Natural killer cell (primary cell): Measurements from ENCODE around the gene UBAC2. TPM values are rescaled to one million over a fixed set of nuclear protein-coding genes. Genes with fewer than 3 reads are reported as not detected.

ENCODE experiments used
- ATAC-seq, 3 donors: fragments of 150-1000 bp in 2 of 3; fragments of 200-7000 bp in 1 of 3; cut with Tn5 transposase; 1 replicate in 1 of 3; 2 replicates in 2 of 3; pipeline ENCODE4 v1.10.0; 2021; ENCODE audit warnings: mild to moderate bottlenecking in 2 of 3, moderate library complexity in 2 of 3
- DNase-seq, 2 donors: peaks; one replicate each; pipeline versions ENCODE4 v3.0.0 to v3.0.0-alpha.2; 2013 to 2021; ENCODE audit warnings: mixed read lengths in 1 of 2
- H3K27ac ChIP-seq: one replicate; pipeline ENCODE4 v1.5.1; 2013; ENCODE audit warnings: mild to moderate bottlenecking, low read length
- H3K27me3 ChIP-seq: one replicate; pipeline ENCODE4 v1.6.1; 2013; ENCODE audit warnings: low read length; ENCODE audit not compliant: control insufficient read depth, insufficient read depth
- H3K36me3 ChIP-seq: one replicate; pipeline ENCODE4 v1.6.1; 2013; ENCODE audit warnings: low read length; ENCODE audit not compliant: control insufficient read depth, insufficient read depth
- H3K4me1 ChIP-seq: one replicate; pipeline ENCODE4 v1.6.1; 2013; ENCODE audit warnings: low read length; ENCODE audit not compliant: control insufficient read depth, insufficient read depth
- H3K4me3 ChIP-seq: one replicate; pipeline ENCODE4 v1.5.1; 2013; ENCODE audit warnings: low read length
- H3K9me3 ChIP-seq: one replicate; pipeline ENCODE4 v1.6.1; 2013; ENCODE audit warnings: low read length; ENCODE audit not compliant: control insufficient read depth, insufficient read depth
- H3K27ac Mint-ChIP-seq, 2 donors: one replicate each; pipeline ENCODE4 v1.8.0; 2022; ENCODE audit warnings: mild to moderate bottlenecking in 2 of 2, mixed read lengths in 2 of 2, moderate library complexity in 1 of 2
- H3K27me3 Mint-ChIP-seq, 2 donors: one replicate each; pipeline ENCODE4 v1.8.0; 2022; ENCODE audit warnings: low read depth in 2 of 2, mixed read lengths in 2 of 2
- H3K36me3 Mint-ChIP-seq: one replicate; pipeline ENCODE4 v1.8.0; 2022; ENCODE audit warnings: mixed read lengths
- H3K4me1 Mint-ChIP-seq, 2 donors: one replicate each; pipeline ENCODE4 v1.8.0; 2022; ENCODE audit warnings: mixed read lengths in 2 of 2
- H3K4me3 Mint-ChIP-seq: one replicate; pipeline ENCODE4 v1.8.0; 2022; ENCODE audit warnings: mild to moderate bottlenecking, moderate library complexity, mixed read lengths
- H3K9me3 Mint-ChIP-seq, 2 donors: one replicate each; pipeline ENCODE4 v1.8.0; 2022; ENCODE audit warnings: mixed read lengths in 2 of 2
- CTCF ChIP-seq: fragments of 200-600 bp; IDR thresholded peaks from one replicate; pipeline ENCODE4 v1.8.0; 2022; ENCODE audit warnings: antibody characterized with exemption
- WGBS: methylation state at CpG from one replicate; pipeline ENCODE4 v1.1.7; 2013; ENCODE audit warnings: missing lambda C conversion rate; ENCODE audit not compliant: insufficient coverage; 5-methylcytosine and 5-hydroxymethylcytosine counted together
- intact Hi-C: fragments of 100-400 bp; cut with micrococcal nuclease; formaldehyde crosslinking; loops from one replicate; pipeline ENCODE4 v1.14.2; 2022
- total RNA-seq, 4 donors: library from RNA; stranded (reverse); fragments of 120-200 nt in 1 of 4; gene quantifications; one replicate each; pipeline versions ENCODE4 v1.2.3 to v1.2.4, GENCODE V29; 2013 to 2022

Gene UBAC2
- total RNA-seq, 3 donors from 2014 or later (not counting 1 experiment from before 2014, with no cell fraction given), result 50.6 to 59.1 (median 56.4) TPM

DNA sequence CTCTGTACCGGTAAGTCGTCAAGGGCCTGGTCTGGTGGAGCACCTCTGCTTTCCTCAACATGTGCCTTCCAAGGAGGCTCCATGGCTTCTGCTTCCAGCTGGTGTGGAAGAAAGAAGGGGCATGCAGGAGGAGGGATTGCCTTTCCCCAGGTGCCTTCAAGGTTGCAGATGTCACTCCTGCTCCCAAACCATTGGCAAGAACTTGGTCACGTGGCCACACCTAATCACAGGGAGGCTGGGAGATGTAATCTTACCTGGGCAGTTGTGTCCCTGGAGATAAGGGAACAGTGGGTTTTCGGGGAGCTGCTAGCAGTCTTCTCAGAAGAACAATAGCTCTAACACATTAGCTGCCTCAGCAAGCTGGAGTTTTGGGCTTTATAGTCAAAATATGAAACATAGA lies 67.3 kb downstream of the UBAC2 start:
- peak overlapping the region in 1 of 2 donors; percentile 54 for H3K27ac Mint-ChIP-seq
- peaks cover 22% of the 10 kb centered on the region for H3K4me1 ChIP-seq
- peaks cover 35 to 44% of the 10 kb centered on the region in 2 donors for H3K4me1 Mint-ChIP-seq
- H3K36me3 Mint-ChIP-seq, result no peaks in the 10 kb centered on the region
- H3K9me3 ChIP-seq, result peaks cover 6% of the 10 kb centered on the region
- intact Hi-C loops, result loop anchor here (5.0 to 10.0 kb wide), 2 partner anchors 234 to 243 kb away; partner anchors contain the start of gene TM9SF2
- 99% methylated on average over 4 of the region's 4 CpGs for WGBS
- H3K27ac ChIP-seq, result no peak overlapping the region
- H3K4me3 Mint-ChIP-seq, result no peak overlapping the region
- no peaks in the 10 kb centered on the region for H3K27me3 Mint-ChIP-seq
- ATAC-seq (no peak), DNase-seq (no peak)
- H3K9me3 Mint-ChIP-seq, result peaks cover 0 to 2% of the 10 kb centered on the region in 2 donors
- no peak for TF ChIP-seq CTCF
- no peak overlapping the region for H3K4me3 ChIP-seq
- no peaks in the 10 kb centered on the region for H3K27me3 ChIP-seq
- H3K36me3 ChIP-seq, result peaks cover 4% of the 10 kb centered on the region

- 75% methylated on average over 3 of the region's 3 CpGs for WGBS
- no peak overlapping the region for H3K4me3 Mint-ChIP-seq
- peaks cover 35 to 46% of the 10 kb centered on the region in 2 donors for H3K4me1 Mint-ChIP-seq
- ATAC-seq (no peak), DNase-seq (no peak)
- peaks cover 24% of the 10 kb centered on the region for H3K4me1 ChIP-seq
- peaks cover 0 to 2% of the 10 kb centered on the region in 2 donors for H3K9me3 Mint-ChIP-seq
- no peaks in the 10 kb centered on the region for H3K36me3 Mint-ChIP-seq
- H3K27me3 Mint-ChIP-seq, result no peaks in the 10 kb centered on the region
- TF ChIP-seq CTCF, result no peak
- H3K36me3 ChIP-seq, result peaks cover 4% of the 10 kb centered on the region
- no peak overlapping the region for H3K27ac ChIP-seq
- H3K27me3 ChIP-seq, result no peaks in the 10 kb centered on the region
- peaks cover 6% of the 10 kb centered on the region for H3K9me3 ChIP-seq
- no peak overlapping the region for H3K4me3 ChIP-seq
- intact Hi-C loops, result loop anchor here (1.0 to 10.0 kb wide), 3 partner anchors 168 to 244 kb away; partner anchors contain the start of gene TM9SF2
- H3K27ac Mint-ChIP-seq, result peak overlapping the region; percentile 5 to 54
Observed at GRCh38 chr13:99268822-99269221, 68.2 kb downstream of the UBAC2 start.

- Mint-ChIP-seq H3K27me3 (no peaks in the 10 kb centered on the region), H3K9me3 (peaks cover 0 to 2% of the 10 kb centered on the region in 2 donors), H3K4me3 (no peak overlapping the region), H3K4me1 (peaks cover 42 to 45% of the 10 kb centered on the region in 2 donors), H3K36me3 (no peaks in the 10 kb centered on the region), H3K27ac (peak overlapping the region in 1 of 2 donors; percentile 85)
- Histone ChIP-seq H3K4me3 (no peak overlapping the region), H3K4me1 (peaks cover 23% of the 10 kb centered on the region), H3K36me3 (peaks cover 4% of the 10 kb centered on the region), H3K27me3 (no peaks in the 10 kb centered on the region), H3K9me3 (peaks cover 6% of the 10 kb centered on the region), H3K27ac (peak overlapping the region; percentile 91)
- peak in 1 of 2 donors; percentile 83 for DNase-seq
- peak; percentile 49 to 70 (median 59) for ATAC-seq
- WGBS, result 20% methylated on average over 1 of the region's 3 CpGs
- intact Hi-C loops, result loop anchor here (1.0 to 10.0 kb wide), 5 partner anchors 113 to 245 kb away; partner anchors contain the start of gene TM9SF2
- TF ChIP-seq CTCF, result peak; percentile 85
Observed at GRCh38 chr13:99269627-99270241, 69.1 kb downstream of the UBAC2 start.
